HEK293T (cell line): ENCODE results near the gene VOPP1.
"Not testable (repeated sequence)": the region's sequence is repeated elsewhere in the genome, so short reads cannot be mapped to it uniquely, and the experiment has no call there.

Experiments
- CTCF ChIA-PET: fragments of 350-600 bp; formaldehyde crosslinking; extraction: SDS; loops from one replicate; lab custom pipeline; 2021; ENCODE audit warnings: antibody characterized with exemption, inconsistent platforms; lab: Yijun Ruan, JAX
- POLR2A ChIA-PET: fragments of 350-600 bp; formaldehyde crosslinking; extraction: SDS; loops from one replicate; lab custom pipeline; 2020; ENCODE audit warnings: antibody characterized with exemption, inconsistent platforms; lab: Yijun Ruan, JAX
- DNase-seq: peaks from one replicate; pipeline ENCODE4 v3.0.0; 2012; ENCODE audit warnings: mixed read lengths; ENCODE audit errors: extremely low spot score
- ARNT ChIP-seq: fragments of 450-650 bp; IDR thresholded peaks from 2 replicates; pipeline ENCODE4 v1.6.1; 2017; ENCODE audit warnings: mild to moderate bottlenecking
- BHLHE40 ChIP-seq: fragments of 450-650 bp; IDR thresholded peaks from 2 replicates; pipeline ENCODE4 v1.6.1; 2016; ENCODE audit warnings: mild to moderate bottlenecking, moderate library complexity, borderline replicate concordance
- CTBP1 ChIP-seq: fragments of 450-650 bp; IDR thresholded peaks from 2 replicates; pipeline ENCODE4 v1.6.1; 2016; ENCODE audit warnings: borderline replicate concordance
- ELF4 ChIP-seq: fragments of 450-650 bp; IDR thresholded peaks from 2 replicates; pipeline ENCODE4 v1.6.1; 2017; ENCODE audit warnings: antibody characterized with exemption
- FOXA1 ChIP-seq: fragments of 450-650 bp; IDR thresholded peaks from 2 replicates; pipeline ENCODE4 v1.6.1; 2016; ENCODE audit warnings: mild to moderate bottlenecking
- FOXK2 ChIP-seq: fragments of 450-650 bp; IDR thresholded peaks from 2 replicates; pipeline ENCODE4 v1.6.1; 2016; ENCODE audit warnings: mild to moderate bottlenecking
- FOXM1 ChIP-seq: fragments of 450-650 bp; IDR thresholded peaks from 2 replicates; pipeline ENCODE4 v1.6.1; 2017; ENCODE audit warnings: mild to moderate bottlenecking, borderline replicate concordance
- HDGF ChIP-seq: fragments of 450-650 bp; IDR thresholded peaks from 2 replicates; pipeline ENCODE4 v1.6.1; 2017; ENCODE audit warnings: antibody characterized with exemption, borderline replicate concordance
- L3MBTL2 ChIP-seq: fragments of 450-650 bp; conservative IDR thresholded peaks from 2 replicates; pipeline ENCODE4 v1.6.1; 2016; ENCODE audit warnings: mild to moderate bottlenecking
- LEF1 ChIP-seq: fragments of 450-650 bp; IDR thresholded peaks from 2 replicates; pipeline ENCODE4 v1.6.1; 2017; ENCODE audit warnings: mild to moderate bottlenecking, borderline replicate concordance
- NFRKB ChIP-seq: fragments of 450-650 bp; IDR thresholded peaks from 2 replicates; pipeline ENCODE4 v1.6.1; 2016; ENCODE audit warnings: mild to moderate bottlenecking, moderate library complexity
- SP1 ChIP-seq: fragments of 450-650 bp; IDR thresholded peaks from 2 replicates; pipeline ENCODE4 v1.6.1; 2017
- SUZ12 ChIP-seq: fragments of 450-650 bp; IDR thresholded peaks from 2 replicates; pipeline ENCODE4 v1.6.1; 2016; ENCODE audit warnings: mild to moderate bottlenecking
- TARDBP ChIP-seq: fragments of 450-650 bp; IDR thresholded peaks from 2 replicates; pipeline ENCODE4 v1.6.1; 2016
- ZNF384 ChIP-seq: fragments of 450-650 bp; IDR thresholded peaks from 2 replicates; pipeline ENCODE4 v1.6.1; 2016
- TF ChIP-seq, protein P1 (sequence below): fragments of 450-650 bp; IDR thresholded peaks from 2 replicates; pipeline ENCODE4 v1.6.1; 2016

Gene VOPP1

GRCh38 chr7:55475855-55476803 lies 96.2 kb downstream of the VOPP1 start:
- no peak for DNase-seq
- POLR2A ChIA-PET, result no interaction called here
- TF ChIP-seq FOXM1, result no peak
- no peak for TF ChIP-seq LEF1
- TF ChIP-seq SUZ12, result no peak
- CTCF ChIA-PET, result no interaction called here

DNA sequence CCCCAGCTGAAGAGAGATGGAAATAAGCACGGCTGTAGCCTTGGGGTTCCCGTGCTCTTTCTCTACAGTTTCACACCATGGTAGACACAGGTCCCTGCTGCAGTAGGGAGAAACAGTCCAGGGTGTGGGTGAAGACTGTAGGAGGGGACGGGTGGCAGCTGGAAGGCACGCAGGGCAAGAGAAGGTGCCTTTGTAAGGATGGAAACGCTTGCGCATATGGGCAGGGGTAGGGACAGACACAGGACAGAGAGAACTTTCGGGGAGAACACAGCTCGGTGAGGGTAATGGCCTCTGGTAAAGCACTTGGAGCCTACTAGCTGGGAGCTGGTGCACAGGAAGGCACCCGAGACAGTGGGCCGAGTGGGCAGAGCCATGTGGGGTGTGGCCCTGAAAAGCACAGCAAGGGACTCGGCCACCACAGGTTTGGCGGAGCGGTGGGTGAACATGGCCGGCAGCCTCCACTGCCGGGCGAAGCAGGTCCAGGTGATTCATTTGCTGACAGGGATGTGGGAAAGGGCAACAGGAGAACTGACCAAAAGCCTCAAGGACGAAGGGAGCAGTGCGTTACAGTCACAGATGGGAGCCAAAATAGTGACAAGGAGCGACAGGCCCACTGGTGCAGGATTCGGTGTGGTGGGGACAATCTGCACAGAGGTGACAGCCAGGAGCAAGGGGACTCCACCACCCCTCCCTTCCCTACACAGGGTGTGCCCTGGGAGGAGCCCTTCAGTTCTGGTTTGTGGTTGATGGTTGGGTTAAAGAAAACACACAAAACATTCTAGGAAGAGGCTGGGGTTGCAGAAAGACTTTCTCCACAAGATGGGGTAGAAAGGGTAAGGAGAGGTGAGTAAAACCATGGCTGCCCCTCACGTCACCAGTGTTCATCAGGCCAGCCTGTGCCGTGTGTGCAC lies 97.1 kb downstream of the VOPP1 start:
- no peak for TF ChIP-seq SP1
- no peak for TF ChIP-seq FOXM1
- no peak for TF ChIP-seq TARDBP
- TF ChIP-seq CTBP1, result no peak
- TF ChIP-seq FOXA1, result no peak
- TF ChIP-seq ZNF384, result no peak
- TF ChIP-seq HDGF, result no peak
- no peak for TF ChIP-seq FOXK2
- no peak for TF ChIP-seq L3MBTL2
- no peak for TF ChIP-seq BHLHE40
- no peak for TF ChIP-seq ARNT
- TF ChIP-seq, protein P1, sequence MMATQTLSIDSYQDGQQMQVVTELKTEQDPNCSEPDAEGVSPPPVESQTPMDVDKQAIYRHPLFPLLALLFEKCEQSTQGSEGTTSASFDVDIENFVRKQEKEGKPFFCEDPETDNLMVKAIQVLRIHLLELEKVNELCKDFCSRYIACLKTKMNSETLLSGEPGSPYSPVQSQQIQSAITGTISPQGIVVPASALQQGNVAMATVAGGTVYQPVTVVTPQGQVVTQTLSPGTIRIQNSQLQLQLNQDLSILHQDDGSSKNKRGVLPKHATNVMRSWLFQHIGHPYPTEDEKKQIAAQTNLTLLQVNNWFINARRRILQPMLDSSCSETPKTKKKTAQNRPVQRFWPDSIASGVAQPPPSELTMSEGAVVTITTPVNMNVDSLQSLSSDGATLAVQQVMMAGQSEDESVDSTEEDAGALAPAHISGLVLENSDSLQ, result no peak
- no peak for TF ChIP-seq SUZ12
- no peak for TF ChIP-seq ELF4
- TF ChIP-seq LEF1, result no peak
- ChIA-PET CTCF (no interaction called here), POLR2A (no interaction called here)
- DNase-seq, result no peak

- TF ChIP-seq, protein P1, result no peak
- TF ChIP-seq CTBP1 (no peak), ELF4 (no peak), NFRKB (no peak), BHLHE40 (no peak), ARNT (no peak), ZNF384 (no peak), LEF1 (no peak), FOXM1 (no peak), SUZ12 (no peak), L3MBTL2 (no peak), SP1 (no peak), FOXA1 (no peak), FOXK2 (no peak), HDGF (no peak), TARDBP (no peak)
- POLR2A ChIA-PET, result no interaction called here
- CTCF ChIA-PET, result no interaction called here
- no peak for DNase-seq
Observed at GRCh38 chr7:55473932-55474331, 98.4 kb downstream of the VOPP1 start.

- DNase-seq, result no peak
- ChIA-PET POLR2A (no interaction called here), CTCF (no interaction called here)
- TF ChIP-seq L3MBTL2, result no peak
- TF ChIP-seq FOXA1, result no peak
- no peak for TF ChIP-seq BHLHE40
- no peak for TF ChIP-seq ZNF384
- TF ChIP-seq ARNT, result no peak
- TF ChIP-seq LEF1, result no peak
- no peak for TF ChIP-seq SUZ12
- no peak for TF ChIP-seq TARDBP
- TF ChIP-seq NFRKB, result no peak
- TF ChIP-seq HDGF, result no peak
- no peak for TF ChIP-seq FOXM1
- TF ChIP-seq CTBP1, result no peak
Observed at GRCh38 chr7:55472928-55473725, 99.2 kb downstream of the VOPP1 start.

DNA sequence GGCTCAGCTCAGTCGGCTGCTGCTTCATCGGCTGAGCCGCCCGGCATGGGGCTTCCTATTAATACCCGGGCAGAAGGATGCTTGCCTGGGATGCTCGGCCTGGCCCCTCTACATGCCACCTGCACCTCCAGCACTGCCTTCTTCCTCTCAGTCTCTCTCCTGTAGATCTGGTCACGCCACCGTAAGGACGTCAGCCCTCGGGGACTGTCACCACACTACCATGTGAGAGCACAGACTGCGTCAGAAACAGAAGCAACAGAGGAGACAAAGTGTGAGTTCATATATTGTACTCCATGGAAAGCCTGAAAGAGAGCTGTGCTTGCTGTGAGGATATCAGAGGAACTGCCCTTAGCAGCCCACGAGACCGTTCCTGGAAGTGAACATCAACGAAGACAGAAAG lies 99.9 kb downstream of the VOPP1 start:
- CTCF ChIA-PET, POLR2A ChIA-PET, DNase-seq: not testable (repeated sequence)

GRCh38 chr7:55471594-55471993 lies 100.7 kb downstream of the VOPP1 start:
- DNase-seq, CTCF ChIA-PET, POLR2A ChIA-PET: not testable (repeated sequence)
